DOHH2 (cell line): ENCODE measurements around the gene RASAL2.

Experiments
- H3F3A ChIP-seq: fragments of 200-600 bp; sonication (generic), shearing (Covaris generic); 2 replicates; pipeline ENCODE4 v1.6.0; 2016; ENCODE audit warnings: antibody characterized with exemption, mild to moderate bottlenecking; ENCODE audit not compliant: control insufficient read depth, insufficient read depth
- H3K27ac ChIP-seq: fragments of 200-600 bp; sonication (generic); 2 replicates; pipeline ENCODE4 v1.5.1; 2014; ENCODE audit warnings: low read depth, mild to moderate bottlenecking, low read length, moderate library complexity
- H3K27me3 ChIP-seq: fragments of 200-600 bp; sonication (generic); 2 replicates; pipeline ENCODE4 v1.6.1; 2014; ENCODE audit warnings: mild to moderate bottlenecking, low read length, mixed read lengths; ENCODE audit not compliant: control insufficient read depth
- H3K36me3 ChIP-seq: fragments of 200-600 bp; sonication (generic); 2 replicates; pipeline ENCODE4 v1.6.1; 2014; ENCODE audit warnings: mild to moderate bottlenecking, low read length, moderate library complexity, mixed read lengths; ENCODE audit not compliant: control insufficient read depth
- H3K4me1 ChIP-seq: fragments of 200-600 bp; sonication (generic); 2 replicates; pipeline ENCODE4 v1.6.1; 2014; ENCODE audit warnings: mild to moderate bottlenecking, low read length, mixed read lengths; ENCODE audit not compliant: control insufficient read depth
- H3K4me2 ChIP-seq: fragments of 200-600 bp; sonication (generic); 2 replicates; pipeline ENCODE4 v1.6.0; 2014; ENCODE audit warnings: mild to moderate bottlenecking, low read length, moderate library complexity
- H3K4me3 ChIP-seq: fragments of 200-600 bp; sonication (generic); 2 replicates; pipeline ENCODE4 v1.5.1; 2014; ENCODE audit warnings: mild to moderate bottlenecking, low read length, mixed read lengths
- H3K79me2 ChIP-seq: fragments of 200-600 bp; sonication (generic); 2 replicates; pipeline ENCODE4 v1.6.1; 2014; ENCODE audit warnings: mild to moderate bottlenecking, low read length, mixed read lengths; ENCODE audit not compliant: control insufficient read depth
- H3K9me2 ChIP-seq: fragments of 200-600 bp; sonication (generic); replicated peaks from 2 replicates; pipeline ENCODE4 v1.6.1; 2014; ENCODE audit warnings: mild to moderate bottlenecking, low read length, mixed read lengths; ENCODE audit not compliant: control insufficient read depth
- H3K9me3 ChIP-seq: fragments of 200-600 bp; sonication (generic); 2 replicates; pipeline ENCODE4 v1.6.1; 2014; ENCODE audit warnings: antibody characterized with exemption, low read length, mixed read lengths; ENCODE audit not compliant: control insufficient read depth, insufficient read depth
- H4K20me1 ChIP-seq: fragments of 200-600 bp; sonication (generic); 2 replicates; pipeline ENCODE4 v1.6.0; 2014; ENCODE audit warnings: low read depth, mild to moderate bottlenecking, antibody characterized with exemption, low read length, moderate library complexity; ENCODE audit not compliant: control insufficient read depth, insufficient read depth
- CTCF ChIP-seq: fragments of 200-600 bp; sonication (generic); IDR thresholded peaks from one replicate; pipeline ENCODE4 v1.5.1; 2014; ENCODE audit warnings: antibody characterized with exemption, mild to moderate bottlenecking, low read depth, low read length; ENCODE audit not compliant: poor library complexity, severe bottlenecking
- EZH2phosphoT487 ChIP-seq: fragments of 200-600 bp; sonication (generic); IDR thresholded peaks from 2 replicates; pipeline ENCODE4 v1.6.1; 2017; ENCODE audit warnings: borderline replicate concordance, mild to moderate bottlenecking, antibody characterized with exemption, low read length, moderate library complexity, mixed read lengths

Gene RASAL2

GRCh38 chr1:178513278-178513983, 419.5 kb downstream of the RASAL2 start:
- H3K4me2 ChIP-seq: no peak overlapping the region
- H3F3A ChIP-seq: no peaks in the 10 kb centered on the region
- no peak overlapping the region for H3K4me3 ChIP-seq
- no peaks in the 10 kb centered on the region for H3K9me2 ChIP-seq
- H4K20me1 ChIP-seq: no peaks in the 10 kb centered on the region
- peaks cover 11% of the 10 kb centered on the region; the same call in 1 of the 2 replicates for H3K27me3 ChIP-seq
- no peaks in the 10 kb centered on the region for H3K4me1 ChIP-seq
- no peaks in the 10 kb centered on the region for H3K79me2 ChIP-seq
- H3K9me3 ChIP-seq: no peaks in the 10 kb centered on the region
- no peak overlapping the region for H3K27ac ChIP-seq
- H3K36me3 ChIP-seq: no peaks in the 10 kb centered on the region
- TF ChIP-seq CTCF (peak; percentile 14), EZH2phosphoT487 (no peak)

- H4K20me1 ChIP-seq: no peaks in the 10 kb centered on the region
- H3K27ac ChIP-seq: no peak overlapping the region
- H3K79me2 ChIP-seq: no peaks in the 10 kb centered on the region
- TF ChIP-seq CTCF (no peak), EZH2phosphoT487 (no peak)
- no peaks in the 10 kb centered on the region for H3F3A ChIP-seq
- no peaks in the 10 kb centered on the region for H3K9me3 ChIP-seq
- H3K4me2 ChIP-seq: no peak overlapping the region
- H3K4me3 ChIP-seq: no peak overlapping the region
- no peaks in the 10 kb centered on the region for H3K9me2 ChIP-seq
- H3K4me1 ChIP-seq: no peaks in the 10 kb centered on the region
- peaks cover 18% of the 10 kb centered on the region for H3K27me3 ChIP-seq
- no peaks in the 10 kb centered on the region for H3K36me3 ChIP-seq
Observed at GRCh38 chr1:178516110-178516509, 422.2 kb downstream of the RASAL2 start.

- Histone ChIP-seq H3K27me3 (peaks cover 18% of the 10 kb centered on the region), H3F3A (no peaks in the 10 kb centered on the region), H3K4me2 (no peak overlapping the region), H3K4me1 (no peaks in the 10 kb centered on the region), H3K79me2 (no peaks in the 10 kb centered on the region), H3K9me3 (no peaks in the 10 kb centered on the region), H3K36me3 (no peaks in the 10 kb centered on the region), H3K27ac (no peak overlapping the region), H3K9me2 (no peaks in the 10 kb centered on the region), H4K20me1 (no peaks in the 10 kb centered on the region), H3K4me3 (no peak overlapping the region)
- TF ChIP-seq EZH2phosphoT487: no peak
- no peak for TF ChIP-seq CTCF
Observed at GRCh38 chr1:178518894-178519293, 425.0 kb downstream of the RASAL2 start.
